ENCODE measurements around the gene NRG2.

NRG2 gene

DNA sequence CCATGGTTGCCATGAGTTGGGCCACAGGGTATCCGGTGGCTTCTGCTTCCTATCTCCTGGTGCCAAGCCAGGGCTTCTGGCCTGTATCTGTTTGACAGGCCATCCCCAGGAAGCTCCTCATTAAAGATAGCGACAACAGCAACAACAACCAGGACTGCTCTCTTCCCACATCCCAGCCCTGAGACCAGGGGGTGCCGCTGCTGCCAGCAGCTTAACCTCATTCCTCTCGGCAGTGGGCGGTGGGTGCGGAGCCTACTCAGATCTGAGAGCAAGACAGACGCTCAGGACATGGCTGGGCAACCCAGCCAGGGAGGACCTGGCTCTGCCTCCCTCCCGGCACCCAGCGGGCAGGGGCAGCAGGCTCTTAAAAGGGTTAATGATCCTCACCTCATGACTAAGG is 149.2 kb downstream of the NRG2 start:
- H3K4me1 ChIP-seq (ENCODE audit: control insufficient read depth in 1 of 2, insufficient read depth in 2 of 2, low read length in 2 of 2) = no peaks in the 10 kb centered on the region

DNA sequence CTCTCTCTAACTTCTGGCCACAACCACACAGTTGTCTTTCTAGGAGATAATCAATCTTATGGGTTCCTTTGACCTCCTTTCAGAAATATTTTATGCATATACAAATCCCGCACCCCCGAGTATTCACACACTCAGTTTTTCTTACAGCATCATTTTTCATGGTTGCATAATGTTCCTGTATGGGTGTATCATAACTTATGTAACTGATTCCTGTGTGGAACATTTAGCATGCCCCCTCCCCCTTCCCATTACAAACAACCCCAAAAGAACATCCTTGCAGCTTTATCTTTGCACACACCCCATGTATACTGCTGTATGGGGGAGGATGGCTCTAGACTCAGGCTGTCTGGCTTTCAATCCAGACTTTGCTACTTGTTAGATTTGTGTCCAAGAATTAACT is 153.7 kb downstream of the NRG2 start:
- no peaks in the 10 kb centered on the region for H3K4me1 ChIP-seq (ENCODE audit: control insufficient read depth in 1 of 2, insufficient read depth in 2 of 2, low read length in 2 of 2)
- H3K27ac ChIP-seq (ENCODE audit: low read depth, low read length) = no peak overlapping the region
- H3K4me3 ChIP-seq (ENCODE audit: low read depth in 1 of 2, low read length in 2 of 2) = no peak overlapping the region
- no peaks in the 10 kb centered on the region for H3K9me3 ChIP-seq (ENCODE audit: control insufficient read depth in 1 of 2, low read length in 2 of 2)
- no peak overlapping the region for H3K9ac ChIP-seq (ENCODE audit: low read depth in 1 of 2, low read length in 2 of 2)
- peaks cover 0 to 8% of the 10 kb centered on the region in 2 donors for H3K27me3 ChIP-seq (ENCODE audit: control insufficient read depth in 1 of 2, insufficient read depth in 2 of 2, low read length in 2 of 2)
- H3K36me3 ChIP-seq (ENCODE audit: control insufficient read depth in 1 of 2, insufficient read depth in 2 of 2, low read length in 2 of 2) = no peaks in the 10 kb centered on the region

More for the DNA sequence above, 149.2 kb downstream of the NRG2 start:
- peaks cover 0 to 13% of the 10 kb centered on the region in 2 donors for H3K27me3 ChIP-seq (ENCODE audit: control insufficient read depth in 1 of 2, insufficient read depth in 2 of 2, low read length in 2 of 2)
- H3K36me3 ChIP-seq (ENCODE audit: control insufficient read depth in 1 of 2, insufficient read depth in 2 of 2, low read length in 2 of 2) = no peaks in the 10 kb centered on the region
- no peak overlapping the region for H3K4me3 ChIP-seq (ENCODE audit: low read depth in 1 of 2, low read length in 2 of 2)
- no peak overlapping the region for H3K9ac ChIP-seq (ENCODE audit: low read depth in 1 of 2, low read length in 2 of 2)
- no peaks in the 10 kb centered on the region for H3K9me3 ChIP-seq (ENCODE audit: control insufficient read depth in 1 of 2, low read length in 2 of 2)
- no peak overlapping the region for H3K27ac ChIP-seq (ENCODE audit: low read depth, low read length)

DNA sequence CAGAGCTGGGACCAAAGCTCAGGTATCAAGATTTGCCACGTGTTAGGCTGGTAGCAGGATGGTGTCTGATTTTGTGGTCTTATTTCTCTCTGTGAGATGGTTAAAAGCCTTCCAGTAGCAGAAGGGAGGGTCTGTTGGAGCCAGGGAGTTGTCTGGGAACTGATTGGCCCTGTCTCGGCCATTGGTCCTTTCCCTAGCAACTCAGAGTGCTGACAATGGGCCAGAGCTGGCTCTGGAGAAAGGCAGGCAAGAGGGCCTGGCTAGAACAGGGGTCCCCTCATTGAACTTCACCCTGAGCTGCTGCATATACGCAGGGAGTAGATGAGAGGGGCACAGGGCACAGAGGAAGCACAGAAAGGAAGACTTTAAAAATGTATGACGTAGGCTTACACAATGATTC is 154.7 kb downstream of the NRG2 start:
- no peaks in the 10 kb centered on the region for H3K4me1 ChIP-seq (ENCODE audit: control insufficient read depth in 1 of 2, insufficient read depth in 2 of 2, low read length in 2 of 2)
- no peak overlapping the region for H3K4me3 ChIP-seq (ENCODE audit: low read depth in 1 of 2, low read length in 2 of 2)
- peaks cover 0 to 8% of the 10 kb centered on the region in 2 donors for H3K27me3 ChIP-seq (ENCODE audit: control insufficient read depth in 1 of 2, insufficient read depth in 2 of 2, low read length in 2 of 2)
- H3K36me3 ChIP-seq (ENCODE audit: control insufficient read depth in 1 of 2, insufficient read depth in 2 of 2, low read length in 2 of 2) = no peaks in the 10 kb centered on the region
- no peaks in the 10 kb centered on the region for H3K9me3 ChIP-seq (ENCODE audit: control insufficient read depth in 1 of 2, low read length in 2 of 2)
- H3K27ac ChIP-seq (ENCODE audit: low read depth, low read length) = no peak overlapping the region
- no peak overlapping the region for H3K9ac ChIP-seq (ENCODE audit: low read depth in 1 of 2, low read length in 2 of 2)

DNA sequence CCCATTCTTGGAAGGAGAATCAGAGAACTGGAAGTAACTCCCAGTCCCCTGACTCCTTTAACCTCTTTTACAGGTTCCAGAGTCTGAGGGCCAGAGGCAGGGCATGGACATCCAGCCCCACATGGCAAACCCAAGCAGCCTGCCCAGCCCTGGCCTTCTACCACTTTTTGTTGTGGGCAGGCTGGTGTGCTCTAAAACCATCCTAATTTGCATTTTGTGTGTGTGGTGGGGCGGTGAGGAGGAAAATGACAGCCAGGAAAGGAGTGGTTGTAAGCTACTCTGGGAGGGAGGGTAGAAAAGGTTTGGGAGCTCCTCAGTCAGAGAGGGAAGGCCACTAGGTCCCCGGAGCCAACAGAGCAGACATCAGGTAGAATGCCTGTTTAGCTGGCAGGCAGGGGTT is 156.9 kb downstream of the NRG2 start:
- Histone ChIP-seq H3K27ac (ENCODE audit: low read depth, low read length) (no peak overlapping the region), H3K27me3 (ENCODE audit: control insufficient read depth in 1 of 2, insufficient read depth in 2 of 2, low read length in 2 of 2) (peaks cover 0 to 7% of the 10 kb centered on the region in 2 donors), H3K9ac (ENCODE audit: low read depth in 1 of 2, low read length in 2 of 2) (no peak overlapping the region), H3K9me3 (ENCODE audit: control insufficient read depth in 1 of 2, low read length in 2 of 2) (no peaks in the 10 kb centered on the region), H3K4me1 (ENCODE audit: control insufficient read depth in 1 of 2, insufficient read depth in 2 of 2, low read length in 2 of 2) (no peaks in the 10 kb centered on the region), H3K4me3 (ENCODE audit: low read depth in 1 of 2, low read length in 2 of 2) (no peak overlapping the region), H3K36me3 (ENCODE audit: control insufficient read depth in 1 of 2, insufficient read depth in 2 of 2, low read length in 2 of 2) (no peaks in the 10 kb centered on the region)

DNA sequence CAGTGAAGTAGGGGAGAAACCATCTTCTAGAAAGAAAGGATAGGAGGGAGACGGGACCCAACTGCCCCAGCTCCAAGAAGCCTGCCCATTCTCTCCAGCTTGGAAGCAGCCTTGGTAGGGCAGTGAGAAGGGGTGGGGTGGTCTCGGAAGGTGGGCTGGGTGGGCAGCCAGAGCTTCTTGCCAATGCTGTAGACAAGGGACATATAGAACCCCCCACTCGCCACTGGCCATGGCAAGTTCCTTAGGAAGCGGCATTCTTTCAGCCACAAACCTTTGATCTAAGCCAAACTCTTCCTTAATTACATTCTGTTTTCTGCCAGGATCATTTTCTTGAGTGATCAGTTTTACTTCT is 157.3 kb downstream of the NRG2 start:
- no peaks in the 10 kb centered on the region for H3K4me1 ChIP-seq (ENCODE audit: control insufficient read depth in 1 of 2, insufficient read depth in 2 of 2, low read length in 2 of 2)
- H3K4me3 ChIP-seq (ENCODE audit: low read depth in 1 of 2, low read length in 2 of 2) = no peak overlapping the region
- H3K9ac ChIP-seq (ENCODE audit: low read depth in 1 of 2, low read length in 2 of 2) = no peak overlapping the region
- H3K36me3 ChIP-seq (ENCODE audit: control insufficient read depth in 1 of 2, insufficient read depth in 2 of 2, low read length in 2 of 2) = no peaks in the 10 kb centered on the region
- no peaks in the 10 kb centered on the region for H3K9me3 ChIP-seq (ENCODE audit: control insufficient read depth in 1 of 2, low read length in 2 of 2)
- H3K27me3 ChIP-seq (ENCODE audit: control insufficient read depth in 1 of 2, insufficient read depth in 2 of 2, low read length in 2 of 2) = peaks cover 0 to 3% of the 10 kb centered on the region in 2 donors
- no peak overlapping the region for H3K27ac ChIP-seq (ENCODE audit: low read depth, low read length)

DNA sequence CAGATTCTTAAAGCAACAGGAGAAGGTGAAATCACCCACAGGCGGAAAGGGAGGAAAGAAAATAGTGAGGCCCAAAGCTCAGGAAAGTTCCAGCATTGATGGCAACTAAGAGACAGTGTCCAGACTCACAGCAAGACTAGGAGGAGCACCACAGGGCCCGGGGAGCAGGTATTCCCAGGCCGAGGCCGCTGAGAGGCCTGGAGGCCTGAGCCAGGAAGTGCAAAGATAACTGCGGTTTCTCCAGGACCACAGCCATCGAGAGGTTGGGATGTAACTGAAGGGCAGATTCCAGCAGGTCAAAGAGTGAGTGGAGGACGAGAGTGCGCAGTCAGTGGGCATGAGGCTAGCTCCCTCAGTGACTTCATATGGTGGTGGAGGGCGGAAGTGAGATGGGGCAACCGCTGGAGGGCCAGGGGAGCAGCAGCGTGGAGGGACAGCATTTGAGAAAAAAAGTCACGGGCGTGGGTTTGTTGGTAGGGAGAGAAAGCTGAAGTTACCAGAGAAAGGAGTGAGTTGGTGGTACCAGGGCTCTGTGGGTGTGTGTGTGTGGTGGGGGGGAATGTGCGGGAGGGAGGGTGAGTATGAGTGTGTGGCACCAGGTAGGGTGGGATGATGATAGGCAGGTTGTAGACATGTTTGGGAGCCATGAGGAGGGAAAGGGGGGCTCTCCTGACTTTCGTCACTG is 157.8 kb downstream of the NRG2 start:
- Histone ChIP-seq H3K27ac (ENCODE audit: low read depth, low read length) (no peak overlapping the region), H3K4me3 (ENCODE audit: low read depth in 1 of 2, low read length in 2 of 2) (no peak overlapping the region), H3K9me3 (ENCODE audit: control insufficient read depth in 1 of 2, low read length in 2 of 2) (no peaks in the 10 kb centered on the region), H3K27me3 (ENCODE audit: control insufficient read depth in 1 of 2, insufficient read depth in 2 of 2, low read length in 2 of 2) (no peaks in the 10 kb centered on the region), H3K36me3 (ENCODE audit: control insufficient read depth in 1 of 2, insufficient read depth in 2 of 2, low read length in 2 of 2) (no peaks in the 10 kb centered on the region), H3K4me1 (ENCODE audit: control insufficient read depth in 1 of 2, insufficient read depth in 2 of 2, low read length in 2 of 2) (no peaks in the 10 kb centered on the region), H3K9ac (ENCODE audit: low read depth in 1 of 2, low read length in 2 of 2) (no peak overlapping the region)

DNA sequence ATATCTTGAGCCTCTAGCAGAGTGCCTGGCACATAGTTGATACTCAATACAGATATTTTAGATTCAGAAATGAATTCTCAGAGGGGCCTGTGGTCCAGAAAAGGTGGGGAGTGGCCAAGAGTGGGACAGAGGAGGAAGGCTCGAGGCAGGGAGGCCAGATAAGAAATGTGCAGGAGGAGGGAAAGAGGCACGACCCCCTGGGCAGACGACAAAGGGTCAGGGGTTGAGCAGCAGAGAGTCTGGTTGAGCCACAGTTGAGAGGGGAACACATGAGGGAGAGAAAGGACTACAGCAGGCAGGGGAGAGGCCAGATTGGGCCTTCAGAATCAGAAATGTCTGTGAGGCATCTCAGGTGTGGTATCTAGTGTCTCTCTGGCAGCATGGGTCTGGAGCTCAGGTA is 158.4 kb downstream of the NRG2 start:
- Histone ChIP-seq H3K4me1 (ENCODE audit: control insufficient read depth in 1 of 2, insufficient read depth in 2 of 2, low read length in 2 of 2) (no peaks in the 10 kb centered on the region), H3K36me3 (ENCODE audit: control insufficient read depth in 1 of 2, insufficient read depth in 2 of 2, low read length in 2 of 2) (no peaks in the 10 kb centered on the region), H3K27me3 (ENCODE audit: control insufficient read depth in 1 of 2, insufficient read depth in 2 of 2, low read length in 2 of 2) (no peaks in the 10 kb centered on the region), H3K27ac (ENCODE audit: low read depth, low read length) (no peak overlapping the region), H3K9ac (ENCODE audit: low read depth in 1 of 2, low read length in 2 of 2) (no peak overlapping the region), H3K4me3 (ENCODE audit: low read depth in 1 of 2, low read length in 2 of 2) (no peak overlapping the region), H3K9me3 (ENCODE audit: control insufficient read depth in 1 of 2, low read length in 2 of 2) (no peaks in the 10 kb centered on the region)

DNA sequence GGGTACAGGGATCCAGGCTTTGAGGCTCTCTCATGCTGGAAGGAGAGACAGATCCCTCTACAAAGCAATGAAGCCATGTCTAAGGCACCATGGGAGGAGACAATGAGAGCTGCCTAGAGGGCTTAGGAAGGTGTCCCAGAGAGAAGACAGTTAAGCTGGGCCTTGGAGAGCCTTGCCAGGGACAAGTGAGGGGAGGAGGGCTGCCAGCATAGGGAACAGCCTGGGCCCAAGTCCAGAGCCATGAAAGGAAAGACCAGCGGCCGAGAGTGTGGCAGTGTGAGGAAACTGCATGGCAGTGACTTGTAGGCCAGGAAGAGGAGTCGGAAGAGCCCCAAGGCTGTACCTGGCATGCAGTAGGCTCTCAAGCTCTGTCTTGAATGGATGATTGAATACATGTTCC is 159.0 kb downstream of the NRG2 start:
- Histone ChIP-seq H3K36me3 (ENCODE audit: control insufficient read depth in 1 of 2, insufficient read depth in 2 of 2, low read length in 2 of 2) (no peaks in the 10 kb centered on the region), H3K9me3 (ENCODE audit: control insufficient read depth in 1 of 2, low read length in 2 of 2) (no peaks in the 10 kb centered on the region), H3K4me1 (ENCODE audit: control insufficient read depth in 1 of 2, insufficient read depth in 2 of 2, low read length in 2 of 2) (no peaks in the 10 kb centered on the region), H3K9ac (ENCODE audit: low read depth in 1 of 2, low read length in 2 of 2) (no peak overlapping the region), H3K27me3 (ENCODE audit: control insufficient read depth in 1 of 2, insufficient read depth in 2 of 2, low read length in 2 of 2) (no peaks in the 10 kb centered on the region), H3K4me3 (ENCODE audit: low read depth in 1 of 2, low read length in 2 of 2) (no peak overlapping the region), H3K27ac (ENCODE audit: low read depth, low read length) (no peak overlapping the region)

DNA sequence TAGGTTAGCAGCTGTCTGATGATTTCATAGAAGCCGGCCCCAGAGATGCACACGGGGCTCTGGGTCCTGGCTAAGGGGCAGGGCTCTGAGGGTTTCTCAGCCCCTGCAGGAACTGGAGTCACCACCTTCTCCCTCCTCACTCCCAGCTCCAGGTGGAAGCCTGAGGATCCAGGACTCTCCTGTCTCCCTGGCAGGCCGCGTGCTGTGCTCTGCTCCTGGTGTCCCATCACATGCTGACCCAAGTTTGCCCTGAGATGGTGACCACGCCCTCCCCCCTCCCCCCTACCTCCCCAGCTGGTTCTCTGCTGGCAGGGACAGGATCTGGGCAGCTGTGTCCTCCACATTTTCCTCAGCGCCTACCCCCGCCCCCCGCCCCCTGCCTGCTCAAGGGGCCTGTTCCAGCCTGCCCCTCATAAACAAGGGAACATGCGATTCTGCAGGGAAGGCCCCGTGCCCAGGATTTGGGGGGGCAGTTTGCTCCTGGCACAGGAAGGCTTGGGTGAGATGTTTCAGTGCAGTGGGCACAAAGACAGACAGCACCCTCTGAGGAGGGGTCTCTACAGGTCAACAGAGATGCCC is 160.0 kb downstream of the NRG2 start:
- no peaks in the 10 kb centered on the region for H3K27me3 ChIP-seq (ENCODE audit: control insufficient read depth in 1 of 2, insufficient read depth in 2 of 2, low read length in 2 of 2)
- H3K36me3 ChIP-seq (ENCODE audit: control insufficient read depth in 1 of 2, insufficient read depth in 2 of 2, low read length in 2 of 2) = no peaks in the 10 kb centered on the region
- no peaks in the 10 kb centered on the region for H3K9me3 ChIP-seq (ENCODE audit: control insufficient read depth in 1 of 2, low read length in 2 of 2)
- H3K27ac ChIP-seq (ENCODE audit: low read depth, low read length) = no peak overlapping the region
- H3K9ac ChIP-seq (ENCODE audit: low read depth in 1 of 2, low read length in 2 of 2) = no peak overlapping the region
- H3K4me3 ChIP-seq (ENCODE audit: low read depth in 1 of 2, low read length in 2 of 2) = no peak overlapping the region
- no peaks in the 10 kb centered on the region for H3K4me1 ChIP-seq (ENCODE audit: control insufficient read depth in 1 of 2, insufficient read depth in 2 of 2, low read length in 2 of 2)

DNA sequence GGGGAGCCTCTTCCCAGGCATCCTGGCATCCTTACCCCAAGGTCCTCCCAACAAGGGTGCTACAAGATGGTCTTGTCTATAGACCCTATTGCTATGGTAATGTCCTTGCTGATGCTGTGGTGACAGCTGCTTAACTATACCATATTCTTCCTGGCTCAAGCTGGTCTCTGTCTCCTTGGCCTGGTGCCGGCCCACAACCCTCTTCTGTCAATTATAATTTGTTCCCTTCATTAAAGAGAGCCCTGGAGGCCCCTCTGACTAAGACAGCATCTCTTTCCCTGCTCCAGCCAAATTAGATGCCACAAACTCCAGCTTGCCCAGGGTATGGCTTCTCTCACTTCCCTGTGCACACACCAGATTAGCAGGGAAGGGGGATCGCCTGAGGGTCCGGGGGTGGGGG is 160.8 kb downstream of the NRG2 start:
- Histone ChIP-seq H3K4me3 (ENCODE audit: low read depth in 1 of 2, low read length in 2 of 2) (no peak overlapping the region), H3K9ac (ENCODE audit: low read depth in 1 of 2, low read length in 2 of 2) (no peak overlapping the region), H3K4me1 (ENCODE audit: control insufficient read depth in 1 of 2, insufficient read depth in 2 of 2, low read length in 2 of 2) (no peaks in the 10 kb centered on the region), H3K36me3 (ENCODE audit: control insufficient read depth in 1 of 2, insufficient read depth in 2 of 2, low read length in 2 of 2) (no peaks in the 10 kb centered on the region), H3K9me3 (ENCODE audit: control insufficient read depth in 1 of 2, low read length in 2 of 2) (no peaks in the 10 kb centered on the region), H3K27me3 (ENCODE audit: control insufficient read depth in 1 of 2, insufficient read depth in 2 of 2, low read length in 2 of 2) (no peaks in the 10 kb centered on the region), H3K27ac (ENCODE audit: low read depth, low read length) (no peak overlapping the region)

Measured in duodenal mucosa (tissue), 2 donors.